Measurements from ENCODE around the gene PDZRN4. TPM values are rescaled to one million over a fixed set of nuclear protein-coding genes. Genes with fewer than 3 reads are reported as not detected.

Gene PDZRN4
- total RNA-seq, 4 donors from 2014 or later, result 0.54 to 2.9 (median 1.1) TPM

- intact Hi-C loops (cut with DNase I), result no loop called here
- no peaks in the 10 kb centered on the region for H3K27me3 ChIP-seq
- no peaks in the 10 kb centered on the region for H3K4me1 ChIP-seq
- WGBS, 2 donors, result 77 to 92% methylated on average over 3 of the region's 3 CpGs
- TF ChIP-seq POLR2A (IDR thresholded peaks at IDR 0.05), result no peak
- TF ChIP-seq CTCF (IDR thresholded peaks at IDR 0.05), result no peak
- H3K27ac ChIP-seq, result no peak overlapping the region
- H3K9me3 ChIP-seq, result no peaks in the 10 kb centered on the region
- no peaks in the 10 kb centered on the region for H3K36me3 ChIP-seq
- H3K4me3 ChIP-seq (replicated peaks in 1 of 3), result no peak overlapping the region
- no peak for DNase-seq
Measured at GRCh38 chr12:41514907-41515306, 326.8 kb downstream of the PDZRN4 start.

- H3K4me3 ChIP-seq (replicated peaks in 1 of 3), result no peak overlapping the region
- no peak for DNase-seq
- 76 to 88% methylated on average over 3 of the region's 3 CpGs for WGBS, 2 donors
- TF ChIP-seq CTCF (IDR thresholded peaks at IDR 0.05), result no peak
- TF ChIP-seq POLR2A (IDR thresholded peaks at IDR 0.05), result no peak
- H3K27ac ChIP-seq, result no peak overlapping the region
- no peaks in the 10 kb centered on the region for H3K4me1 ChIP-seq
- intact Hi-C loops (cut with DNase I), result no loop called here
- H3K36me3 ChIP-seq, result no peaks in the 10 kb centered on the region
- no peaks in the 10 kb centered on the region for H3K9me3 ChIP-seq
- no peaks in the 10 kb centered on the region for H3K27me3 ChIP-seq
Measured at GRCh38 chr12:41515953-41516352, 327.8 kb downstream of the PDZRN4 start.

- no peak overlapping the region for H3K27ac ChIP-seq
- 89 to 91% methylated on average over 3 of the region's 3 CpGs for WGBS, 2 donors
Measured at GRCh38 chr12:41520869-41521268, 332.7 kb downstream of the PDZRN4 start.

GRCh38 chr12:41521872-41522379 is 333.8 kb downstream of the PDZRN4 start:
- no peak overlapping the region for H3K27ac ChIP-seq

More at GRCh38 chr12:41520869-41521268, 332.7 kb downstream of the PDZRN4 start:
- Histone ChIP-seq H3K4me1 (peaks cover 0 to 11% of the 10 kb centered on the region in 2 donors), H3K36me3 (no peaks in the 10 kb centered on the region), H3K9me3 (no peaks in the 10 kb centered on the region), H3K27me3 (no peaks in the 10 kb centered on the region), H3K4me3 (replicated peaks in 1 of 3) (no peak overlapping the region)
- DNase-seq, result no peak
- intact Hi-C loops (cut with DNase I), result no loop called here
- TF ChIP-seq POLR2A (IDR thresholded peaks at IDR 0.05) (no peak), CTCF (IDR thresholded peaks at IDR 0.05) (no peak)

More at GRCh38 chr12:41521872-41522379, 333.8 kb downstream of the PDZRN4 start:
- Histone ChIP-seq H3K4me3 (replicated peaks in 1 of 3) (no peak overlapping the region), H3K36me3 (no peaks in the 10 kb centered on the region), H3K9me3 (no peaks in the 10 kb centered on the region), H3K4me1 (peaks cover 0 to 11% of the 10 kb centered on the region in 2 donors), H3K27me3 (no peaks in the 10 kb centered on the region)
- no peak for DNase-seq
- no peak for TF ChIP-seq CTCF (IDR thresholded peaks at IDR 0.05)
- no peak for TF ChIP-seq POLR2A (IDR thresholded peaks at IDR 0.05)
- WGBS, 2 donors, result 15 to 18% methylated on average over 1 of the region's 1 CpG
- intact Hi-C loops (cut with DNase I), result no loop called here

All from thyroid gland (tissue), 4 donors.